Stimulated activated CD8-positive, alpha-beta memory T cell treated with anti-CD3 and anti-CD28 coated beads, Interleukin-7, amount 100 ng/mL, for 4 hours (primary cell): ENCODE measurements around the gene NPIPB2.
"Not testable (repeated sequence)": the region's sequence is repeated elsewhere in the genome, so short reads cannot be mapped to it uniquely, and the experiment has no call there.

Source experiments
- DNase-seq, 2 donors: peaks; one replicate each; pipeline ENCODE4 v3.0.0-alpha.2; 2020; ENCODE audit warnings: low read depth in 2 of 2

Gene NPIPB2

GRCh38 chr16:11962457-11962856 lies 20.6 kb upstream of the NPIPB2 start:
- not testable (repeated sequence) for DNase-seq

DNA sequence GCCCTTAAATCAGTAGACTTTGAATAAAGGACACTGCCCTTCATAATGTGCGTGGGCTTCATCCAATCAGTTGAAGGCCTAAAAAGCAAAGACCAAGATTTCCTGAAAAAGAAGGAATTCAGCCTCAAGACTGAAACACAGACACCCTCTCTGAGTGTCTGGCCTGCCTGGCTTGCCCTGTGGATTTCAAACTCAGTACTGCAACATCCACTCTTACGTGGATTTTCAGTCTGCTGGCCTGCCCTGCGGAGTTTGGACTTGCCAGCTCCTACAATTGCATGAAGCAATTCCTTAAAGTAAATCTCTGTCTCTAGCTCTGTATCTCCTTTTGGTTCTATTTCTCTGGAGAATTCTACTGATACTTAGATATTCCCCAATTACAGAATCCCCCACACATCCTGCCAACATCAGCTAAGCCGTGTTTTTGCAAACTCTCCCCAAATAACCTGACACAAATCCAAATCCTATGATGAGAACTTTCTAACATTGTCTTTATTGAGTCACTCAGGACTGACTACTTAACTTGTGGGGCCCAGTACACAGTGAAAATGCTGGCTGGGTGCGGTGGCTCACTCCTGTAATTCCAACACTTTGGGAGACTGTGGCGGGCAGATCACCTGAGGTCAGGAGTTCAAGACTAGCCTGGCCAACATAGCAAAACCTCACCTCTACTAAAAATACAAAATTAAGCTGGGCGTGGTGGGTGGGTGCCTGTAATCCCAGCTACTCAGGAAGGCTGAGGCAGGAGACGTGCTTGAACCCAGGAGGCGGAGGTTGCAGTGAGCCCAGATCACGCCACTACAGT lies 15.9 kb upstream of the NPIPB2 start:
- no peak for DNase-seq

DNA sequence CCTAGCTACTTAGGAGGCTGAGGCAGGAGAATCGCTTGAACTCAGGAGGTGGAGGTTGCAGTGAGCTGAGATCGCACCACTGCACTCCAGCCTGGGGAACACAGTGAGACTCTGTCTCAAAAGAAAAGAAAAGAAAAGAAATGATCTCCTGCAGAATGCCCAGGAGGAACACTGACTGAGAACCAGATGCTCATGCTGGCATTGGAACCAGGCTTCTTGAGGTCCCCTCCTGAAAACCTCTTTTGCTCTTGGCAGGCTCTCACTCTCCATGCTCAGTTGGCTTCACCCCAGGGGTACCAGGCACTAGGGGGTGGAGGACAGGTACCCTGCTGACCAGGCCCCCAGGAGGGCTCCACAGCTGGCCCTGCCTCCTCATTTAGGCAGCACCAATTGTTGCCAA lies 14.7 kb upstream of the NPIPB2 start:
- DNase-seq: no peak

- DNase-seq: no peak
These were observed 13.9 kb upstream of the NPIPB2 start for GRCh38 chr16:11955713-11956123.

DNA sequence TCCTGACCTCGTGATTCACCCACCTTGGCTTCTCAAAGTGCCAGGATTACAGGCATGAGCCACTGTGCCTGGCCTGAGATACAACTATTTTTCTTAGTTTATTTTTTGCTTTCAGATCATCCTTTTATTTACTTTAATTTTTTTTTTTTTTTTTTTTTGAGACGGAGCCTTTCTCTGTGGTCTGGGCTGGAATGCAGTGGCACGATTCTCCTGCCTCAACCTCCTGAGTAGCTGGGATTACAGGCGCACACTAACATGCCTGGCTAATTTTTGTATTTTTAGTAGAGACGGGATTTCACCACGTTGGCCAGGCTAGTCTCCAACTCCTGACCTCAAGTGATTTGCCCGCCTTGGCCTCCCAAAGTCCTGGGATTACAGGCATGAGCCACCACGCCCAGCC lies 11.7 kb upstream of the NPIPB2 start:
- DNase-seq: not testable (repeated sequence)

DNA sequence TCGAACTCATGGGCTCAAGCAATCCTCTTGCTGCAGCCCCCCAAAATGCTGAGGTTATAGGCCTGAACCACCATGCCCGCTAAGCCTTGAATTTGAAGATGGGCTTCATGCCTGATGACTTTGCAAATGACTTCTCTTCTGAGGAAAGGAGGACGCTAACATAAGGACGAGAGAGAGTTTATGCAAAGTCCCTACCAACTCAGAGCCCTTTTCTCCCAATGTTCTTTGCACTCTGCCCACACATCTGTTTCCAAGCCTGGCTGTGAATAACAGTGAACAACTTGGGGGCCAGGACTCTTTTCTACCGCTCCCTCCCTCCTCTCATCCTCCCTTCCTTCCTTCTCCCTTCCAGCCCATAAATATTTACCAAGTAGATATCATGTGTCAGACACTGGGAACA lies 8.5 kb upstream of the NPIPB2 start:
- DNase-seq: no peak

GRCh38 chr16:11949527-11949926 lies 7.7 kb upstream of the NPIPB2 start:
- DNase-seq: no peak

- no peak for DNase-seq
These were observed 7.0 kb upstream of the NPIPB2 start for GRCh38 chr16:11948819-11949218.

DNA sequence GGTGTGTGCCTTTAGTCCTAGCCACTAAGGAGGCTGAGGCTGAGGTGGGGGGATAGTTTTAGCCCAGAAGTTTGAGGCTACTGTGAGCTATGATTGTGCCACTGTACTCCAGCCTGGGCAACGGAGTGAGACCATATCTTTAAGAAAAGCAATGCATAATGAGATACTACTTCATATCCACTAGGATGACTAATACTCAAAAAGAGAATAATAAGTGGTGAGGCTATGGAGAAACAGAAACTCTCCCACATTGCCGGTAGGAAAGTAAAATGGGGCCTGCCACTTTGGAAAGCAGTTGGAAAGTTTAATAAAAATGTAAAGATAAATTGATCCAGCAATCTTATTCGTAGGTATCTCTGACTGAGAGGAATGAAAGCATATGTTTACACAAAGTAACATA lies 4.6 kb upstream of the NPIPB2 start:
- no peak for DNase-seq

DNA sequence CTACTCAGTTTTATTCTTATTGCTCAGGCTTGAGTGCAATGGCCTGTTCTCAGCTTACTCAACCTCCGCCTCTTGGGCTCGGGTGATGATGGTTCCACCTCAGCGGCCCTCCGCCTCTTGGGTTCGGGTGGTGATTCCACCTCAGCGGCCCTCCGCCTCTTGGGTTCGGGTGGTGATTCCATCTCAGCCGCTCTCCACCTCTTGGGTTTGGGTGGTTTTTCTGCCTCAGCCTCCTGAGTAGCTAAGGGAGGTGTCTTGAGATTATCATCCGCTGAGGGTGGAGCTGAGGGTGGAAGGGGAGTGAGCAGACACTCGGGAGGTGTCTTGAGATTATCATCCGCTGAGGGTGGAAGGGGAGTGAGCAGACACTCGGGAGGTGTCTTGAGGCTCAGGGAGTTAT lies 14.5 kb downstream of the NPIPB2 start:
- not testable (repeated sequence) for DNase-seq

- not testable (repeated sequence) for DNase-seq
These were observed 17.8 kb downstream of the NPIPB2 start for GRCh38 chr16:11924046-11924445.

DNA sequence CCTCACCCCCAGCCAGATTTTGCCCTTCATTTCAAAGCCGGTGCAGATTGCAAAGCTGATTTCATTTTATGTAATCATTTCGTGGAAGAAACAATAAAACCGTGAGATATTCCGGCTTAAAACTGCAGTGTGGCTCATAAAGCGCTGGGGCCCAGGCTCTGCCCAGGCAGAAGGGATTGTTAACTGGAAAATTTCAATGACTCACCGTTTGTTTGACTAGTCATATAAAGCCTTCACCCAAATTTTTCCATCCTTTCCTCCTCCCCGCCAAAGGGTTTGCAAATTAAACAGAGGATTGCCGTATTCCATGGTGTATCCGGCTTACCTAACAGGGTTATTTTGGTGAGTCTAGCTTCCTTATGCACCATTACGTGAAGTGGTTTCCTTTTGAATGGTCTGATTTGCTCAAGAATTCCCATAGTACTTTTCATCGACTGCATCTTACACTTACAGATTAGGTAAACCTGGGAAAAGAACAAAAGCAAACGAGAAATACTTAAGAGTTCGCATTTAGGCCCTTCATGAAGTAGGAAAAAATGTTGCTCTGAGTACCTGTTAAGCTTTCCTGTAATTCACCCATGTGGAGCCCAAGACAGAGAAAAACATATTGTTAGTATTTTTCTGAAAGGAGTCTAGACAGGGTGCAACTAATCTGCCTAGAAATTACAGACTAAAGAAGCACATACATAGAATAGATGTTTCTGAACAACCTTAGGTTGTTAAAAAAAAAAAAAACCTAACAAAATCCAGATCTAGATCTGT lies 25.1 kb downstream of the NPIPB2 start:
- no peak for DNase-seq

GRCh38 chr16:11915644-11916523 lies 26.0 kb downstream of the NPIPB2 start, which contains the start of gene GSPT1:
GSPT1 (minus strand) TSS chr16:11915956; CDS start chr16:11915720, 236 bp downstream.
- peak; percentile 99 to 100 for DNase-seq

DNA sequence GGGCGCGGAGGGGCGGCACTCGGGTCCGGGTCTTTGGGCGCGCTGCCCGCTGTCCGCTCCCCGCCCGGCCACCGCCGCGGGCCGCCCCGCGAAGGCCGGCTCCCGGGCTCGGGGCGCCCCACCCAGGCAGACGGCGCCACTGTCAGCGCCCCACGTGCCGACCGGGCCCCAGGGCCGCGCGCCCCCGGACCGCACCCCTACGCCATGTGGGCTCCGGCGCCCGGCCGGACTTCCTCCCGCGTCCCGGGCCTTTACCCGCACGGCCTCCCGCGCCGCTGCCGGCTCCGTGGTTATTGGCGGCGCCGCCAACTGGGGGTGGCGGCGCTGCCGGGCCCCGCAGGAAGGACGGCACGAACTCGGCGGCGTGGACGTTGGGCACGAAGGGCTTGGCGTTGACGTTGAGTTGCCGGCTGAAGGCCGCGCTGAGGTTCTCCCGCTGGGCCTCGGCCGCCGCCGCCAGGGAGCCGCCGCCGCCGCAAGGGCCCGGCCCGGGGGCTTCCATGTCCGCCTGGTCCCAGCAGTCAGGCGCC lies 26.7 kb downstream of the NPIPB2 start:
- peak; percentile 0 to 44 for DNase-seq

DNA sequence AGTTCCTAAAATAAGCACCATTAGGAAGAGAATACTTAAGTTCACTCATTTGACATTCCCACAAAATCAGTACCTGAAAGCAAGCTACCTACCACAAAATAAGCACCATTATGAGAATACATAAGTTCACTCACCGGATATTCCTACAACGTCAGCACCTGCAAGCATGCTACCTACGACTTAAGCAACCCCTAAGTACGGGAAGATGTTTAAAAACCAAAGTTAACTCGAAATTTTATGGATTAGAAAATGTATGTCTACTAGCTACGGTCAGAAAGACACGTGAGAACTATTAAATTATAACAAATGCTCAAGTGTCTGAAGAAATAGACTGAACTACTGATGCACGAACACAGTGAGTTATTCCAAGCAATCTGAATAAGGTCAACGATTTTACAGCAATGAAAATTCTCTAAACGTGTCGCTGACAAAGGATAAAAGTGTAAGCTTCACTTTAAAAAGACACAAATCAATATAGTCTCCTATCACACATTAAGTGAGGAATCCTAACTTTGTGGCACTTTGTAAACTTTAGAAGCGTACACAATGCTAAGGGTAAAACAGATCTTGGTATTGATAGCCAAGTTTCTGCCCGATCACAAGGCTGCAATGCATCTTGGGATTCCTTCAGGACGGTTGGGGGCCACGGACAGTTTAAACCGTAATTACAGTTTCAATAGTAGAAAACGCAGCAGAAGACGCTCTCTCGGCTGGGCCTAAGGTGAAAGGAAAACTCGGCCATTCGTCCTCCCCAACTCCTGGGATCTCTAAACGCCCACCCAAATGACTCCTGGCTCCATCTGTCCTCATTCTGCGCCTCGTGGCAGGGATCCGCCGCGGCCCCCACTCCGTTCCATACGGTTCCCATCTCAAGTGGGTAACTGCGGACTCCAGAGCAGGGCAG lies 27.4 kb downstream of the NPIPB2 start:
- peak; percentile 7 to 10 for DNase-seq

GRCh38 chr16:11913425-11914079 lies 28.3 kb downstream of the NPIPB2 start:
- DNase-seq: peak in 1 of 2 donors; percentile 10

DNA sequence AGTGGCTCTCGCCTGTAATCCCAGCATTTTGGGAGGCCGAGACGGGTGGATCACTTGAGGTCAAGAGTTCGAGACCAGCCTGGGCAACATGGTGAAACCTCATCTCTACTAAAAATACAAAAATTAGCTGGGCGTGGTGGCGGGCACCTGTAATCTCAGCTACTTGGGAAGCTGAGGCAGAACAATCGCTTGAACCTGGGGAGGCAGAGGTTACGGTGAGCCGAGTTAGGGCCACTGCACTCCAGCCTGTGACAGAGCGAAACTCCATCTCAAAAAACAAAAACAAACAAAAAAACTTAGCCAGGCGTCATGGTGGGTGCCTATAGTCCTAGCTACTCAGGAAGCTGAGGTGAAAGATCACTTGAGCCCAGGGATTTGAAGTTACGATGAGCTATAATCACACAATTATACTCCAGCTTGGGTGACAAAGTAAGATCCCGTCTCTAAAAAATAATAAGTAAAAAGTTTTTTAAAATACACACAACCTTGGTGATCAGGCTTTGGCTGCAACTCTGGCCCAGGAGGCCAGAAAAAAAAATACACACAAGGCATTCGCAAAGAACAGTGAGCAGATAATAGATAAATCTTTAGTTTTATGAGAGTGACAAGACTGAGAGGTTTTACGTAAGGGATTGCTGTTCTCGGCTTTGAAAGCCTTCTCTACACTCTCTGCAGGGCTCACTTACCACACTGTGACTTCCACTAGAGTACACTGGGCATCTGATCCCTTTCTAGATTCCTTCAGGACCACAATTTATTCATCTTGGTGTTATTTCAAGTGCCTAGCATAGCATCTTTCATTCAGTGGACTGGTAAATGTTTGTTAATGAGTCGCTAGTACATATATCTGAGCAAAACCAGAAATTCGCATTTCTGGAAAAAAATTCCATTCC lies 31.9 kb downstream of the NPIPB2 start:
- no peak for DNase-seq

- no peak for DNase-seq
These were observed 34.5 kb downstream of the NPIPB2 start for GRCh38 chr16:11907160-11907970.
